ENCODE data around the gene LARP1.

The LARP1 gene

DNA sequence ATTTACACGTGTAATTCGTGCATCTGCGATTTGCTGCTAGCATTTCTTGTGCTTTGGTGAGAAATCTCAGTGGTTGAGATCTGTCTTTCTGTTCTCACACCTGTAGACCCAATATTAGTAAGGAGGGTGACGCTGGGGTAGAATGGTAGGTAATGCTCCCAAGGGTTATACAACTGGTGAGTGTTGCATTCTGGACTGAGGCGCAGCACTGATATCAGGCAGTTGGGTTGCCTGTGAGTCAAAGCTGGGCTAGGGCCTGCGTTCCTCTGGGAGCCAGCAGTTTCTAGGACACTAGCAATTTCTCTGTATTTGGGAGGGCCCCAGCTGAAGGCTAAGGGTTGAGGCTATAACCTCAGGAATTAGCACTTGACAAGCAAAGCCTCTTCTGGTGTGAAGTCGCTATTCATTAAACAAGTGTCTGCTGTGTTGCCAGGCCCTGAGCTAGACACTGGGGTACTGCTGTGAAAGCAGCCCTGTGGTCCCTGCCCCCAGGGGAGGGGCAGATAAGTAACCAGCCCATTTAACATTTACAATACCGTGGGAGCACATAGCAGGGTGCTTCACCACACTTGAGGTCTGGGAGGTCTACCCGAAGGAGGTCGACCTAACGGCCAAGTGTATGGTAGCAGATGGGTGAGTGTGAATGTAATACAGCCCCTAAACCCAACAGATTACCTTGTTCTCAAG is 28.7 kb downstream of the LARP1 start:
- DNase-seq (ENCODE audit: low read depth) = peak; percentile 39
- no peak overlapping the region for H3K4me3 ChIP-seq (ENCODE audit: low read depth, low read length)
- TF ChIP-seq, protein P1, sequence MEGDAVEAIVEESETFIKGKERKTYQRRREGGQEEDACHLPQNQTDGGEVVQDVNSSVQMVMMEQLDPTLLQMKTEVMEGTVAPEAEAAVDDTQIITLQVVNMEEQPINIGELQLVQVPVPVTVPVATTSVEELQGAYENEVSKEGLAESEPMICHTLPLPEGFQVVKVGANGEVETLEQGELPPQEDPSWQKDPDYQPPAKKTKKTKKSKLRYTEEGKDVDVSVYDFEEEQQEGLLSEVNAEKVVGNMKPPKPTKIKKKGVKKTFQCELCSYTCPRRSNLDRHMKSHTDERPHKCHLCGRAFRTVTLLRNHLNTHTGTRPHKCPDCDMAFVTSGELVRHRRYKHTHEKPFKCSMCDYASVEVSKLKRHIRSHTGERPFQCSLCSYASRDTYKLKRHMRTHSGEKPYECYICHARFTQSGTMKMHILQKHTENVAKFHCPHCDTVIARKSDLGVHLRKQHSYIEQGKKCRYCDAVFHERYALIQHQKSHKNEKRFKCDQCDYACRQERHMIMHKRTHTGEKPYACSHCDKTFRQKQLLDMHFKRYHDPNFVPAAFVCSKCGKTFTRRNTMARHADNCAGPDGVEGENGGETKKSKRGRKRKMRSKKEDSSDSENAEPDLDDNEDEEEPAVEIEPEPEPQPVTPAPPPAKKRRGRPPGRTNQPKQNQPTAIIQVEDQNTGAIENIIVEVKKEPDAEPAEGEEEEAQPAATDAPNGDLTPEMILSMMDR (IDR thresholded peaks at IDR 0.05; ENCODE audit: low read depth, low read length, missing control alignments) = no peak

DNA sequence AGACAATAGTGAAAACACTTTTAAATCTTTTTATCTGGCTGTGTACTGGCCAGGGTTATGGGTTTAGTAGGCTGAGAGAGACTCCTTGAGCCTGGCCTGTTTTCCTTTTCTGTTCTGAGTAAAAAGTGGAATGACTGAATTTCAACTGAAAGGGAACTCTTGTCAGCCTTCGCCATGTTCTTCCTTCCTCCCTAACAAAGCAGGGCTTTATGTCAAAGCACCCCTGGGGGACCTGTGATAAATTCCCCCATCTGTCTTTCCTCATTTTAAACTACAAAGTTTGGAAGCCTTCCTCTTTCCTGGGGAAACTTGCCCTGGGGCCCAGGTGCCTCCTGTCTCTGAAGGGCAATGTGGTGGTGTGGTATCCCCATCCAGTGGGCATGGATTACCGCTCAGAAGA is 29.7 kb downstream of the LARP1 start:
- no peak for DNase-seq (ENCODE audit: low read depth)
- H3K4me3 ChIP-seq (ENCODE audit: low read depth, low read length) = no peak overlapping the region
- TF ChIP-seq, protein P1 (IDR thresholded peaks at IDR 0.05; ENCODE audit: low read depth, low read length, missing control alignments) = no peak

DNA sequence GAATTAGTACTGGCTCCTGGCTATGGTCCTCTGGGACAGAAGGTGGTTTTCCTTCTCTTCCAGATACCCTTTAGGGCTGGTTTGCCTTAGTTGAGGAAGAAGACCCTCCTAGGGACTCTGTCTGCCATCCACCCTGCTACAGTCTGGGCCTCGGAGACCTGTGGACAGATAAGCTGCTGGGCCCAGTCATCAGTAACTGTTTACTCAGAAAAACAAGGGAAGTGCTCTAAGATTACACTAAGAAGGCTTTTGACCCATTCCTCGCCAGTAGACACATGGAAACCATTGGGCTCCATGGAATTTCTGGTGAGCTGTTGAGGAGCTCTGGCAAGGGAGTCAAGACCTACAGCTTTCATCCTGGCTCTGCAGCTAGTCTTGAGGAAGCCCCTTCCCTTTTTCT is 31.2 kb downstream of the LARP1 start:
- H3K4me3 ChIP-seq (ENCODE audit: low read depth, low read length) = no peak overlapping the region
- TF ChIP-seq, protein P1 (IDR thresholded peaks at IDR 0.05; ENCODE audit: low read depth, low read length, missing control alignments) = no peak
- DNase-seq (ENCODE audit: low read depth) = no peak

DNA sequence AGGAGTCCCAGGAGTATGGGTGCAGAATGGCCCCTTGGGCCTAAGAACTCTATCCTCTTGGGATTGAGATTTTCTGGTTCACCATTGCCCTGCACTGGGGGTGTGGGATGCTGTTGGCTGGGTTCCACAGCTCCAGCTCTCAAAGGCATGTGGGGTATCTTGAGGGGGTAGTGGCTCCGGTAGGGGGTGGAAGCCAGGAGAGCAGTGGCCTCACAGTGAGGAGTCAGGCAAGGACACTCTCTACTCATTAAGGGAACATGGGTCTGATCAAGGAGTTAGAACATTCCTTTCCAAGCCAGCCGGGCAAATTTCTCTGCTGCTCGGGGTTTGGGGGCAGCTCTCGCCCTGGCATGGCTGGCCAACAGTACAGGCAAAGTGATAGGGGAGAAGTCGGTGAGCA is 33.0 kb downstream of the LARP1 start:
- H3K4me3 ChIP-seq (ENCODE audit: low read depth, low read length) = no peak overlapping the region
- TF ChIP-seq, protein P1 (IDR thresholded peaks at IDR 0.05; ENCODE audit: low read depth, low read length, missing control alignments) = no peak
- no peak for DNase-seq (ENCODE audit: low read depth)

DNA sequence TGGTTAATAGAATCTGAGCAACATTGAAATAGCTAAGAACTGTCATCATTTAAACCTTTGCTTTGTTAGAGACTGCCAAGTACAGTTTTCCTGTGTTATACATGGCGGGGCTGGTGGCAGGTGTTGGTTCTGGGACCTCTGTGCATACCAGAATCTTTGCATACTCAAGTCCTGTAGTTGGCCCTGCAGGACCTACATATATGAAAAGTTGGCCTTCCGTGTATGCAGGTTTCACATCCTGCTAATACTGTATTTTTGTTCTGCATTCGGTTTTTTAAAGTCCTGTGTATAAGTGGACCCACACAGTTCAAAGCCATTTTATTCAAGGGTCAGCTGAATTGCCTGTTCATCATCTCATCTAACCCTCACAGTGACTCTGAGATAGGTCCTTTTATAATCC is 36.4 kb downstream of the LARP1 start:
- no peak overlapping the region for H3K4me3 ChIP-seq (ENCODE audit: low read depth, low read length)
- TF ChIP-seq, protein P1 (IDR thresholded peaks at IDR 0.05; ENCODE audit: low read depth, low read length, missing control alignments) = no peak
- DNase-seq (ENCODE audit: low read depth) = peak; percentile 41

DNA sequence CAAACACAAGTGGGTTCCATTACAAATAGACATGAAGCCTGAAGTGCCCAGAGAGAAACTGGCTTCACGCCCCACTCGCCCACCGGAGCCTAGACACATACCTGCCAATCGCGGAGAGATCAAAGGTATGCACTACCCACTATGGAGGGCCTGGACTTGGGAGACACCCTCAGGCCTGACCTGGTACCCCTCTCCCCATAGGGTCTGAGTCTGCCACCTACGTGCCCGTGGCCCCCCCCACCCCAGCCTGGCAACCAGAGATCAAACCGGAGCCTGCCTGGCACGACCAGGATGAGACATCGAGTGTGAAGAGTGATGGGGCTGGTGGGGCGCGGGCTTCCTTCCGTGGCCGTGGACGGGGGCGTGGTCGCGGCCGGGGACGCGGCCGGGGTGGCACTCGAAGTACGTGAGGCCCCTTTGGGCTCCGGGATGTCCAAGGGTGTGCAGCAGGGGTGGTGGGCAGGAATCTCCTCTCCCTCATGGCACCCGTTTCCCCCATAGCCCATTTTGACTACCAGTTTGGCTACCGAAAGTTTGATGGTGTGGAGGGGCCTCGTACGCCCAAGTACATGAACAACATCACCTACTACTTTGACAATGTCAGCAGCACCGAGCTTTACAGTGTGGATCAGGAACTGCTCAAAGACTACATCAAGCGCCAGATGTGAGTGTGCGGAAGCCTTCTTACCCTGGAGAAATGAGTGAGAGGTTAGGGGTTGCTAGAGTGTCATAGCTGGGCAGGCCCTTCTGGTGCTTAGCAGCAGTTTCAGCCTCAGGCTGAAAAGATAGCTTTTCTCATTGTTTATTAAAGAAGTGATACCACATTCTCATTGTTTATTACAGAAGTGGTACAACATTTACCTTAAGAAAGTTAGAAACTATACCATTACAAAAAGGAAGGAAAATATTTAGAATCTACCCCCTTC is 38.7 kb downstream of the LARP1 start:
- DNase-seq (ENCODE audit: low read depth) = no peak
- H3K4me3 ChIP-seq (ENCODE audit: low read depth, low read length) = no peak overlapping the region
- TF ChIP-seq, protein P1 (IDR thresholded peaks at IDR 0.05; ENCODE audit: low read depth, low read length, missing control alignments) = no peak

All from GM12864 (cell line).